Stomach (tissue), 9 donors: ENCODE data around the gene HECW1. TPM values are rescaled to one million over a fixed set of nuclear protein-coding genes. Genes with fewer than 3 reads are reported as not detected.
"Not testable (repeated sequence)": the region's sequence is repeated elsewhere in the genome, so short reads cannot be mapped to it uniquely, and the experiment has no call there.

Source experiments
- DNase-seq, 2 donors: peaks; one replicate each; pipeline versions ENCODE4 v3.0.0 to v3.0.0-alpha.2; 2013 to 2019
- H3K27ac ChIP-seq, 5 donors: fragments of 200-600 bp in 4 of 5; sonication (generic) in 4 of 5; one replicate each; pipeline ENCODE4 v1.5.1; 2013 to 2019; ENCODE audit warnings: mild to moderate bottlenecking in 1 of 5, moderate library complexity in 1 of 5
- H3K27me3 ChIP-seq, 3 donors: fragments of 200-600 bp; sonication (generic); one replicate each; pipeline ENCODE4 v1.5.1; 2017 to 2019; ENCODE audit warnings: mixed run types in 1 of 3
- H3K36me3 ChIP-seq, 4 donors: fragments of 200-600 bp; sonication (generic); 1 replicate in 3 of 4; 2 replicates in 1 of 4; pipeline ENCODE4 v1.5.1; 2016 to 2019
- H3K4me1 ChIP-seq, 4 donors: fragments of 200-600 bp; sonication (generic); one replicate each; pipeline ENCODE4 v1.5.1; 2016 to 2019
- H3K4me3 ChIP-seq, 4 donors: fragments of 200-600 bp; sonication (generic) in 3 of 4; one replicate each; pipeline ENCODE4 v1.5.1; 2016 to 2019; ENCODE audit warnings: mild to moderate bottlenecking in 1 of 4
- H3K9me3 ChIP-seq, 4 donors: fragments of 200-600 bp; sonication (generic); one replicate each; pipeline ENCODE4 v1.5.1; 2016 to 2019
- EP300 ChIP-seq: sonication (generic); formaldehyde crosslinking; IDR thresholded peaks from one replicate; pipeline ENCODE4 v1.6.1; 2017; ENCODE audit warnings: antibody characterized with exemption
- POLR2A ChIP-seq, 4 donors: fragments of 450-650 bp; IDR thresholded peaks; one replicate each; pipeline ENCODE4 v1.6.1; 2016; ENCODE audit warnings: antibody characterized with exemption in 4 of 4, control low read depth in 2 of 4, mild to moderate bottlenecking in 1 of 4, moderate library complexity in 1 of 4
- POLR2AphosphoS5 ChIP-seq, 3 donors: sonication (generic); formaldehyde crosslinking; IDR thresholded peaks; one replicate each; pipeline ENCODE4 v1.6.1; 2016; ENCODE audit warnings: antibody characterized with exemption in 3 of 3
- WGBS, 5 donors: extraction: QIAGEN DNeasy Blood & Tissue Kit in 3 of 5; methylation state at CpG; one replicate each; pipeline versions ENCODE4 v1.1.5 to v1.1.7; 2013 to 2018; 5-methylcytosine and 5-hydroxymethylcytosine counted together
- intact Hi-C: fragments of 100-400 bp; cut with DNase I; formaldehyde crosslinking; loops from one replicate; pipeline ENCODE4 v1.15.1; 2023; ENCODE audit warnings: low total_unique reads
- polyA plus RNA-seq, 3 donors: library from polyadenylated mRNA; stranded (reverse); fragments of 200-250 nt; gene quantifications; one replicate each; pipeline ENCODE4 v1.2.3, GENCODE V29; 2013
- total RNA-seq, 5 donors: library from RNA; depleted of rRNA; stranded (reverse); fragments of >200 nt; gene quantifications; one replicate each; pipeline versions ENCODE4 v1.1.0 to v1.2.3, GENCODE V29; 2014 to 2016
- TF ChIP-seq, protein P1 (sequence below), 7 experiments: fragments of 450-650 bp in 4 of 7; fragments of 200-600 bp in 3 of 7; sonication (generic) in 3 of 7; IDR thresholded peaks; one replicate each; pipeline ENCODE4 v1.5.1; 2016 to 2019; ENCODE audit warnings: antibody characterized with exemption in 7 of 7, control low read depth in 2 of 7, mild to moderate bottlenecking in 1 of 7
- donor health status: healthy with polysubstance abuse.
- donor health status: Bipolar disorder and iron deficiency.
- donor health status: healthy.

The HECW1 gene
- total and polyA plus RNA-seq, 8 donors, result 0.29 to 11.1 (median 1.4) TPM; not detected in 1

DNA sequence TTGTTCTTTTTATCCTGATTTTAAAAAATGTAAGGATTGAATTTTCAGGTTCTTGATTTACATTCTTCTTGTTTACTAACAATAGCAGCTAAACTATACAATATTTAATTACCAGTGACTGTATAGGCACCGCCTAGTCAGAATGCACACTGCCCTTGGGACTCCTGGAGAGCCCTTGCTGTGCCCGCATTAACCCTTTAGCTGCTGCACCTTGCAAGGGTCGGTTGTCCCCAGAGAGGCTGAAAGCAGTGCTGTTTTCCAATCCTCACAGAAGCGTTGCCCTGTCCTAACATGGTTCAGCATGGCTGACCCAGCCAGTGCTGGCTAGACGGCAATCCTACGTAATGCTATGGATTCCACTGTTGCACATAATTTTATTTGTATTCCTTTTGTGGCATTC, 102.6 kb downstream of the HECW1 start:
- Histone ChIP-seq H3K27me3 (peaks cover 0 to 24% (median 0%) of the 10 kb centered on the region in 3 donors), H3K4me1 (no peaks in the 10 kb centered on the region), H3K27ac (no peak overlapping the region), H3K9me3 (no peaks in the 10 kb centered on the region), H3K4me3 (no peak overlapping the region), H3K36me3 (no peaks in the 10 kb centered on the region)
- no peak for DNase-seq
- intact Hi-C loops, result no loop called here
- 59 to 71% (median 67%) methylated on average over 6 of the region's 6 CpGs for WGBS, 5 donors
- no peak for TF ChIP-seq POLR2A (IDR thresholded peaks at IDR 0.05)
- TF ChIP-seq EP300, result no peak
- TF ChIP-seq POLR2AphosphoS5 (IDR thresholded peaks at IDR 0.05), result no peak
- TF ChIP-seq, protein P1, sequence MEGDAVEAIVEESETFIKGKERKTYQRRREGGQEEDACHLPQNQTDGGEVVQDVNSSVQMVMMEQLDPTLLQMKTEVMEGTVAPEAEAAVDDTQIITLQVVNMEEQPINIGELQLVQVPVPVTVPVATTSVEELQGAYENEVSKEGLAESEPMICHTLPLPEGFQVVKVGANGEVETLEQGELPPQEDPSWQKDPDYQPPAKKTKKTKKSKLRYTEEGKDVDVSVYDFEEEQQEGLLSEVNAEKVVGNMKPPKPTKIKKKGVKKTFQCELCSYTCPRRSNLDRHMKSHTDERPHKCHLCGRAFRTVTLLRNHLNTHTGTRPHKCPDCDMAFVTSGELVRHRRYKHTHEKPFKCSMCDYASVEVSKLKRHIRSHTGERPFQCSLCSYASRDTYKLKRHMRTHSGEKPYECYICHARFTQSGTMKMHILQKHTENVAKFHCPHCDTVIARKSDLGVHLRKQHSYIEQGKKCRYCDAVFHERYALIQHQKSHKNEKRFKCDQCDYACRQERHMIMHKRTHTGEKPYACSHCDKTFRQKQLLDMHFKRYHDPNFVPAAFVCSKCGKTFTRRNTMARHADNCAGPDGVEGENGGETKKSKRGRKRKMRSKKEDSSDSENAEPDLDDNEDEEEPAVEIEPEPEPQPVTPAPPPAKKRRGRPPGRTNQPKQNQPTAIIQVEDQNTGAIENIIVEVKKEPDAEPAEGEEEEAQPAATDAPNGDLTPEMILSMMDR (IDR thresholded peaks at IDR 0.05), result no peak

DNA sequence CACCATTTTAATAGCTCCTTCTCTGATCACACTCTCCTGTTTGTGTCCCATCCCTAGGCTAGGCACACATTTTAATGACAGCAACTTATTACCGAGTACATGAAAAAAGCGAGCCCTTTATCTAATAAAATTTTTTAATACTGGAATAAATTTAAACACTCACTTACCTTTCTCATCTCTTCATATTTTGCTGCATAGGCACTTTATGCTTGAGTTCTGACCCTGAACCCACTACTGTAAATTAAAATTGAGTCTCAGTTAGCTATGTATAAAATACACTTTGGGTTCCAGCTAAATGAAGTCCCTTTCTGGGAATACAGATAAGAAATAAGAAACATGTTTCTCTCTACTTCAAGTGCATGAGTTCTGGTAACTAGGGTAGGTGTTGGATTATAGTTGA, 104.6 kb downstream of the HECW1 start:
- TF ChIP-seq, protein P1 (IDR thresholded peaks at IDR 0.05), result no peak
- TF ChIP-seq POLR2AphosphoS5 (IDR thresholded peaks at IDR 0.05) (no peak), POLR2A (IDR thresholded peaks at IDR 0.05) (no peak)
- intact Hi-C loops, result no loop called here
- H3K4me3 ChIP-seq, result no peak overlapping the region
- H3K27ac ChIP-seq, result no peak overlapping the region
- no peaks in the 10 kb centered on the region for H3K9me3 ChIP-seq
- H3K4me1 ChIP-seq, result no peaks in the 10 kb centered on the region
- H3K36me3 ChIP-seq, result no peaks in the 10 kb centered on the region
- WGBS, 5 donors, result 92 to 98% (median 98%) methylated on average over 2 of the region's 2 CpGs
- DNase-seq, result no peak
- H3K27me3 ChIP-seq, result peaks cover 0 to 24% (median 0%) of the 10 kb centered on the region in 3 donors

DNA sequence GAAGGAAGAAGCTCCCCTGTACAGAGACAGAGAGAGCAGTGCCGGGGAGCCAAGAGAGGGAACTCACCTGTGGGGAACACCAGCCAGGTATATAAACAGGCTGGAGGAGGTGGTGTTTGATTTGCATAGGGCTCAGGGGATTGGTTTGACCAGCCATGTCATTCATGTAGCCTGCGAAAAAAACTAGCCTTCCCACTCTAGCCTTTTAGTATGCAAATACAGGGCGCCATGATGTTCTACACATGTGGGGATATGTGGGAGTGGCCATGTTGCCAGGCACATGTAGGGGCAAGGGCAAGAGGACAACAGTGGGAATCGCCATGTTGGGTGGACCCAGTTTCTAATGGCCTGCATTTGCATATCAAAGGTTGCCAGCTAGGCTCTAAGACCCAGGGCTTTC, 106.5 kb downstream of the HECW1 start:
- peaks cover 0 to 24% (median 0%) of the 10 kb centered on the region in 3 donors for H3K27me3 ChIP-seq
- H3K27ac ChIP-seq, H3K4me1 ChIP-seq, intact Hi-C loops, DNase-seq, H3K9me3 ChIP-seq, H3K36me3 ChIP-seq, H3K4me3 ChIP-seq: not testable (repeated sequence)
- 82 to 90% (median 84%) methylated on average over 4 of the region's 4 CpGs for WGBS, 5 donors

DNA sequence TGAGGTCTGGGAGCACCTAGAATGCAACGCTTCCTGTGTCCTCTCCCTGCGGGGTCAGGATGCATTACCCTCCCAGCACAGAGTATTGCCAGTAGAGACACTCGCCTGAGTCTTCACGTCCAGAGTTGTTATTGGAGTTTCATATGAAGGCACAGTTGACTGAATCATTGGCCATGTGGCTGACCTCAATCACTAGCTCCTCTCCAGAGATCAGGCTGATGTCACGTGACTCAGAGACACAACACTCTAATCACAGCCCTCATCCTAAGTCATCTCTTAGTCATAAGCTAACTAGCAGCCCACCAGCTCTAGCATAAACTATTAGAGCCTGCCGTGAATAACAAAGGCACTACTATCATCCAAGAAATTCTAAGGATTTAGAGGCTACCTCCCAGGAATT, 107.8 kb downstream of the HECW1 start:
- no peaks in the 10 kb centered on the region for H3K36me3 ChIP-seq
- no peak for TF ChIP-seq POLR2AphosphoS5 (IDR thresholded peaks at IDR 0.05)
- TF ChIP-seq, protein P1 (IDR thresholded peaks at IDR 0.05), result no peak
- H3K4me1 ChIP-seq, result no peaks in the 10 kb centered on the region
- H3K9me3 ChIP-seq, result no peaks in the 10 kb centered on the region
- intact Hi-C loops, result no loop called here
- no peak overlapping the region for H3K27ac ChIP-seq
- H3K4me3 ChIP-seq, result no peak overlapping the region
- H3K27me3 ChIP-seq, result peaks cover 0 to 16% (median 0%) of the 10 kb centered on the region in 3 donors
- no peak for DNase-seq
- 80 to 90% (median 89%) methylated on average over 6 of the region's 6 CpGs for WGBS, 5 donors

DNA sequence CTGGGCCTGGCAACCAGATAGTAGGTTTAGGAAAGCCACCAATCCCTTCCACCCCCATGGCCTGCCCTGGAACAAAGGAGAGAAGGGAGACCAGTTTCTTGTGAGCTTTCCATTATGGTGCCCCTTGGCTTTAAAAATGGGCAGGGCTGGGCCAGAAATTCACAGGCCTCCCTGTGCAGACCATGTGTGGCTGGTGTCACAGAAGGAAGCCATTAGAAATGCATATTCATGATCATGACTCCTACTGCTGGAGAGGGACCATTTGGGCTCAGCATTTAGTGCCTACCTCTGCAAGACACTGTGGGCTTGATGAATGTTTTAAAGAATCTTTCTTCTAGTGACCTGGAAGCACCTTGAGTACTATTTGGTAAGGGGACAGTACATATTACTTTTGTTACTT, 108.3 kb downstream of the HECW1 start:
- H3K4me3 ChIP-seq, result no peak overlapping the region
- H3K27me3 ChIP-seq, result peaks cover 0 to 12% (median 0%) of the 10 kb centered on the region in 3 donors
- TF ChIP-seq POLR2AphosphoS5 (IDR thresholded peaks at IDR 0.05) (no peak), POLR2A (IDR thresholded peaks at IDR 0.05) (no peak), EP300 (no peak)
- TF ChIP-seq, protein P1 (IDR thresholded peaks at IDR 0.05), result no peak
- H3K4me1 ChIP-seq, result no peaks in the 10 kb centered on the region
- H3K36me3 ChIP-seq, result no peaks in the 10 kb centered on the region
- no peak overlapping the region for H3K27ac ChIP-seq
- intact Hi-C loops, result no loop called here
- no peaks in the 10 kb centered on the region for H3K9me3 ChIP-seq
- no peak for DNase-seq
